Mesodermal cell (in vitro differentiated cells): Measurements from ENCODE around the gene MAPK8IP1.
"Not testable (repeated sequence)": the region's sequence is repeated elsewhere in the genome, so short reads cannot be mapped to it uniquely, and the experiment has no call there.

Experiments
- H3K27ac ChIP-seq: 2 replicates; pipeline ENCODE4 v1.7.0; 2013; ENCODE audit warnings: mild to moderate bottlenecking, low read depth, low read length, moderate library complexity; ENCODE audit not compliant: severe bottlenecking
- H3K36me3 ChIP-seq: 2 replicates; pipeline ENCODE4 v1.7.1; 2013; ENCODE audit warnings: mild to moderate bottlenecking, low read length, moderate library complexity; ENCODE audit not compliant: control insufficient read depth, insufficient read depth
- H3K4me1 ChIP-seq: one replicate; pipeline ENCODE4 v1.7.1; 2013; ENCODE audit warnings: mild to moderate bottlenecking, low read length; ENCODE audit not compliant: insufficient read depth, control insufficient read depth, poor library complexity, severe bottlenecking
- H3K4me3 ChIP-seq: 2 replicates; pipeline ENCODE4 v1.7.0; 2013; ENCODE audit warnings: low read length, control low read depth, mild to moderate bottlenecking; ENCODE audit not compliant: insufficient read depth, poor library complexity, severe bottlenecking; ENCODE audit errors: extremely low read depth
- H3K9me3 ChIP-seq: 2 replicates; pipeline ENCODE4 v1.7.1; 2013; ENCODE audit warnings: mild to moderate bottlenecking, low read length, moderate library complexity; ENCODE audit not compliant: control insufficient read depth
- WGBS, 2 experiments: methylation state at CpG; one replicate each; pipeline ENCODE4 v1.1.5; 2013; ENCODE audit warnings: missing lambda C conversion rate in 2 of 2; ENCODE audit not compliant: insufficient coverage in 2 of 2; 5-methylcytosine and 5-hydroxymethylcytosine counted together

Gene MAPK8IP1

GRCh38 chr11:45890886-45891550 lies 5.6 kb downstream of the MAPK8IP1 start:
- Histone ChIP-seq H3K4me1 (peaks cover under 1% of the 10 kb centered on the region), H3K36me3 (no peaks in the 10 kb centered on the region), H3K27ac (no peak overlapping the region), H3K4me3 (no peak overlapping the region), H3K9me3 (no peaks in the 10 kb centered on the region)
- 85 to 88% methylated on average over 9 of the region's 9 CpGs for WGBS, 2 experiments

GRCh38 chr11:45892856-45893255 lies 7.4 kb downstream of the MAPK8IP1 start:
- Histone ChIP-seq H3K36me3 (no peaks in the 10 kb centered on the region), H3K4me3 (no peak overlapping the region), H3K4me1 (peaks cover 5% of the 10 kb centered on the region), H3K27ac (no peak overlapping the region), H3K9me3 (no peaks in the 10 kb centered on the region)
- WGBS, 2 experiments = 72 to 83% methylated on average over 3 to 5 of the region's 5 CpGs

- Histone ChIP-seq H3K27ac (no peak overlapping the region), H3K36me3 (no peaks in the 10 kb centered on the region), H3K4me1 (peaks cover 8% of the 10 kb centered on the region), H3K9me3 (no peaks in the 10 kb centered on the region), H3K4me3 (no peak overlapping the region)
- WGBS, 2 experiments = 72 to 83% methylated on average over 3 to 6 of the region's 6 CpGs
Measured at GRCh38 chr11:45894555-45895247, 9.2 kb downstream of the MAPK8IP1 start.

- H3K4me1 ChIP-seq = peaks cover 10% of the 10 kb centered on the region
- no peaks in the 10 kb centered on the region for H3K36me3 ChIP-seq
- no peak overlapping the region for H3K4me3 ChIP-seq
- no peaks in the 10 kb centered on the region for H3K9me3 ChIP-seq
- WGBS, 2 experiments = 92 to 93% methylated on average over 5 of the region's 8 CpGs
- H3K27ac ChIP-seq = no peak overlapping the region
Measured at GRCh38 chr11:45895553-45896259, 10.3 kb downstream of the MAPK8IP1 start.

GRCh38 chr11:45896422-45896984 lies 11.1 kb downstream of the MAPK8IP1 start:
- Histone ChIP-seq H3K27ac (no peak overlapping the region), H3K9me3 (no peaks in the 10 kb centered on the region), H3K4me3 (no peak overlapping the region), H3K4me1 (peaks cover 17% of the 10 kb centered on the region), H3K36me3 (no peaks in the 10 kb centered on the region)
- WGBS, 2 experiments = 21 to 26% methylated on average over 16 to 18 of the region's 19 CpGs

GRCh38 chr11:45897556-45897955 lies 12.1 kb downstream of the MAPK8IP1 start:
- Histone ChIP-seq H3K4me1 (peaks cover 17% of the 10 kb centered on the region), H3K27ac (no peak overlapping the region), H3K4me3 (no peak overlapping the region), H3K36me3 (no peaks in the 10 kb centered on the region), H3K9me3 (no peaks in the 10 kb centered on the region)
- WGBS, 2 experiments = 88 to 90% methylated on average over 5 to 6 of the region's 6 CpGs

GRCh38 chr11:45899086-45899447 lies 13.6 kb downstream of the MAPK8IP1 start:
- Histone ChIP-seq H3K27ac (peak overlapping the region; percentile 97), H3K4me3 (peak overlapping the region; percentile 52), H3K9me3 (no peaks in the 10 kb centered on the region), H3K4me1 (peaks cover 20% of the 10 kb centered on the region), H3K36me3 (peaks cover 8% of the 10 kb centered on the region)
- 14 to 25% methylated on average over 2 to 3 of the region's 3 CpGs for WGBS, 2 experiments

- 1% methylated on average over 29 to 44 of the region's 62 CpGs for WGBS, 2 experiments
- Histone ChIP-seq H3K36me3 (peaks cover 12% of the 10 kb centered on the region), H3K4me3 (peak overlapping the region; percentile 52), H3K9me3 (no peaks in the 10 kb centered on the region), H3K4me1 (peaks cover 20% of the 10 kb centered on the region), H3K27ac (peak overlapping the region; percentile 97)
Measured at GRCh38 chr11:45899448-45900174, 14.2 kb downstream of the MAPK8IP1 start.

- peak overlapping the region; percentile 97 for H3K27ac ChIP-seq
- WGBS, 2 experiments = 3% methylated on average over 22 of the region's 59 CpGs
- not testable (repeated sequence) for H3K9me3 ChIP-seq
- H3K4me1 ChIP-seq = peaks cover 20% of the 10 kb centered on the region
- peak overlapping the region; percentile 52 for H3K4me3 ChIP-seq
- peaks cover 12% of the 10 kb centered on the region for H3K36me3 ChIP-seq
Measured at GRCh38 chr11:45900175-45900800, 14.8 kb downstream of the MAPK8IP1 start.
